Breast epithelium (tissue), 4 donors: ENCODE data around the gene CDH26. TPM values are rescaled to one million over a fixed set of nuclear protein-coding genes. Genes with fewer than 3 reads are reported as not detected.

Source experiments
- DNase-seq, 2 donors: peaks; one replicate each; pipeline ENCODE4 v3.0.0-alpha.2; 2019; ENCODE audit warnings: low spot score in 2 of 2
- H3K27ac ChIP-seq, 2 donors: fragments of 200-600 bp; sonication (generic) in 1 of 2; one replicate each; pipeline ENCODE4 v1.5.1; 2016 to 2019; ENCODE audit warnings: mild to moderate bottlenecking in 1 of 2
- H3K27me3 ChIP-seq, 2 donors: fragments of 200-600 bp; sonication (generic) in 1 of 2; one replicate each; pipeline versions ENCODE4 v1.5.1 to v1.6.0; 2017 to 2019; ENCODE audit warnings: control low read depth in 1 of 2, mild to moderate bottlenecking in 1 of 2
- H3K36me3 ChIP-seq: fragments of 200-600 bp; one replicate; pipeline ENCODE4 v1.5.1; 2019
- H3K4me1 ChIP-seq, 2 donors: fragments of 200-600 bp; sonication (generic); one replicate each; pipeline ENCODE4 v1.5.1; 2016 to 2019; ENCODE audit warnings: control low read depth in 1 of 2
- H3K4me3 ChIP-seq, 3 donors: fragments of 200-600 bp; sonication (generic); 1 replicate in 2 of 3; 2 replicates in 1 of 3; pipeline ENCODE4 v1.5.1; 2016 to 2019; ENCODE audit warnings: mild to moderate bottlenecking in 3 of 3, moderate library complexity in 2 of 3
- H3K9me3 ChIP-seq, 2 donors: fragments of 200-600 bp; sonication (generic) in 1 of 2; one replicate each; pipeline ENCODE4 v1.5.1; 2016 to 2019; ENCODE audit warnings: control low read depth in 1 of 2
- CTCF ChIP-seq, 3 donors: fragments of 450-650 bp; IDR thresholded peaks; one replicate each; pipeline ENCODE4 v1.5.1; 2016 to 2017; ENCODE audit warnings: antibody characterized with exemption in 3 of 3, mild to moderate bottlenecking in 3 of 3, moderate library complexity in 3 of 3
- POLR2A ChIP-seq: fragments of 450-650 bp; IDR thresholded peaks from one replicate; pipeline ENCODE4 v1.6.1; 2016; ENCODE audit warnings: antibody characterized with exemption, mild to moderate bottlenecking, moderate library complexity
- POLR2AphosphoS5 ChIP-seq, 3 donors: sonication (generic); formaldehyde crosslinking; IDR thresholded peaks; one replicate each; pipeline ENCODE4 v1.6.1; 2017; ENCODE audit warnings: antibody characterized with exemption in 3 of 3
- intact Hi-C: fragments of 100-400 bp; cut with DNase I; formaldehyde crosslinking; loops from one replicate; pipeline ENCODE4 v1.15.1; 2023; ENCODE audit warnings: low total_unique reads
- total RNA-seq, 3 donors: library from RNA; depleted of rRNA; stranded (reverse); fragments of >200 nt; gene quantifications; one replicate each; pipeline ENCODE4 v1.1.0, GENCODE V29; 2016

CDH26 gene
- total RNA-seq, 3 donors from 2014 or later = 1.6 to 3.1 (median 2.1) TPM

- H3K4me1 ChIP-seq = peaks cover 0 to 4% of the 10 kb centered on the region in 2 donors
- TF ChIP-seq POLR2A (no peak), POLR2AphosphoS5 (IDR thresholded peaks at IDR 0.05) (no peak), CTCF (IDR thresholded peaks at IDR 0.05) (no peak)
- no peaks in the 10 kb centered on the region for H3K9me3 ChIP-seq
- intact Hi-C loops = no loop called here
- H3K4me3 ChIP-seq = no peak overlapping the region
- peaks cover 0 to 12% of the 10 kb centered on the region in 2 donors for H3K27me3 ChIP-seq
- H3K36me3 ChIP-seq = no peaks in the 10 kb centered on the region
- no peak for DNase-seq
- no peak overlapping the region for H3K27ac ChIP-seq
Measured at GRCh38 chr20:60053818-60054190, 95.6 kb downstream of the CDH26 start.

- no peak for DNase-seq
- intact Hi-C loops = no loop called here
- H3K27ac ChIP-seq = no peak overlapping the region
- H3K4me1 ChIP-seq = peaks cover 0 to 4% of the 10 kb centered on the region in 2 donors
- H3K36me3 ChIP-seq = no peaks in the 10 kb centered on the region
- H3K27me3 ChIP-seq = peaks cover 0 to 12% of the 10 kb centered on the region in 2 donors
- no peak overlapping the region for H3K4me3 ChIP-seq
- no peak for TF ChIP-seq POLR2AphosphoS5 (IDR thresholded peaks at IDR 0.05)
- no peak for TF ChIP-seq CTCF (IDR thresholded peaks at IDR 0.05)
- no peak for TF ChIP-seq POLR2A
- no peaks in the 10 kb centered on the region for H3K9me3 ChIP-seq
Measured at GRCh38 chr20:60054716-60055634, 96.8 kb downstream of the CDH26 start.

- Histone ChIP-seq H3K27me3 (peaks cover 0 to 12% of the 10 kb centered on the region in 2 donors), H3K4me3 (no peak overlapping the region), H3K27ac (no peak overlapping the region), H3K9me3 (no peaks in the 10 kb centered on the region), H3K4me1 (peaks cover 0 to 4% of the 10 kb centered on the region in 2 donors), H3K36me3 (no peaks in the 10 kb centered on the region)
- TF ChIP-seq POLR2AphosphoS5 (IDR thresholded peaks at IDR 0.05) (no peak), POLR2A (no peak), CTCF (IDR thresholded peaks at IDR 0.05) (no peak)
- DNase-seq = no peak
- intact Hi-C loops = no loop called here
Measured at GRCh38 chr20:60055740-60056139, 97.5 kb downstream of the CDH26 start.

GRCh38 chr20:60056407-60057122 lies 98.3 kb downstream of the CDH26 start:
- intact Hi-C loops = no loop called here
- DNase-seq = no peak
- Histone ChIP-seq H3K36me3 (no peaks in the 10 kb centered on the region), H3K27me3 (peaks cover 0 to 12% of the 10 kb centered on the region in 2 donors), H3K4me1 (peaks cover 0 to 4% of the 10 kb centered on the region in 2 donors), H3K4me3 (no peak overlapping the region), H3K27ac (no peak overlapping the region), H3K9me3 (no peaks in the 10 kb centered on the region)
- TF ChIP-seq POLR2A (no peak), POLR2AphosphoS5 (IDR thresholded peaks at IDR 0.05) (no peak), CTCF (IDR thresholded peaks at IDR 0.05) (no peak)
